NCI-H1417 (cell line): ENCODE measurements around the gene WASL.
A peak's percentile ranks its signal among the peaks of the same experiment; 100 is the strongest.
"Not testable (repeated sequence)": the region's sequence is repeated elsewhere in the genome, so short reads cannot be mapped to it uniquely, and the experiment has no call there.

Experiments used
- DNase-seq, 3 experiments: peaks; one replicate each; lab custom pipeline; 2025; lab: John Stamatoyannopoulos, UW

Gene WASL

GRCh38 chr7:123748734-123749536, at the start of gene WASL:
TSS of gene WASL (minus strand) at chr7:123749003. CDS start at chr7:123748734, 269 bp downstream.
- peak; percentile 96 to 99 (median 98) for DNase-seq

GRCh38 chr7:123797673-123798531, 49.1 kb upstream of the WASL start:
- peak; percentile 55 to 84 (median 67) for DNase-seq

- no peak for DNase-seq
Observed at GRCh38 chr7:123796568-123796967, 47.8 kb upstream of the WASL start.

GRCh38 chr7:123795917-123796316, 47.1 kb upstream of the WASL start:
- no peak for DNase-seq

- DNase-seq: not testable (repeated sequence)
Observed at GRCh38 chr7:123795116-123795515, 46.3 kb upstream of the WASL start.

- DNase-seq: no peak
Observed at GRCh38 chr7:123792547-123792946, 43.7 kb upstream of the WASL start.

GRCh38 chr7:123791001-123791400, 42.2 kb upstream of the WASL start:
- no peak for DNase-seq

GRCh38 chr7:123789817-123790216, 41.0 kb upstream of the WASL start:
- DNase-seq: no peak

- peak in 1 of 3 experiments; percentile 18 for DNase-seq
Observed at GRCh38 chr7:123789206-123789784, 40.5 kb upstream of the WASL start.

GRCh38 chr7:123788584-123788983, 39.8 kb upstream of the WASL start:
- DNase-seq: no peak

- DNase-seq: no peak
Observed at GRCh38 chr7:123787220-123788007, 38.6 kb upstream of the WASL start.

- DNase-seq: no peak
Observed at GRCh38 chr7:123784263-123784662, 35.5 kb upstream of the WASL start.

GRCh38 chr7:123783820-123784219, 35.0 kb upstream of the WASL start:
- DNase-seq: no peak

GRCh38 chr7:123782071-123782798, 33.4 kb upstream of the WASL start:
- DNase-seq: no peak

- not testable (repeated sequence) for DNase-seq
Observed at GRCh38 chr7:123780472-123780871, 31.7 kb upstream of the WASL start.

GRCh38 chr7:123774496-123774895, 25.7 kb upstream of the WASL start:
- DNase-seq: no peak

GRCh38 chr7:123773481-123773880, 24.7 kb upstream of the WASL start:
- DNase-seq: no peak

GRCh38 chr7:123772652-123773051, 23.8 kb upstream of the WASL start:
- DNase-seq: no peak

GRCh38 chr7:123771846-123772245, 23.0 kb upstream of the WASL start:
- no peak for DNase-seq

GRCh38 chr7:123771256-123771655, 22.5 kb upstream of the WASL start:
- DNase-seq: no peak

GRCh38 chr7:123770378-123770777, 21.6 kb upstream of the WASL start:
- DNase-seq: no peak
